Stimulated activated naive CD8-positive, alpha-beta T cell treated with anti-CD3 and anti-CD28 coated beads, Interleukin-15, Interleukin-2, amounts not matched to agents 100 ng/mL and 50 ng/mL, for 24 hours (primary cell): ENCODE measurements around the gene SEM1.
A peak's percentile ranks its signal among the peaks of the same experiment; 100 is the strongest.
"Not testable (repeated sequence)": the region's sequence is repeated elsewhere in the genome, so short reads cannot be mapped to it uniquely, and the experiment has no call there.

Source experiments
- H3K27ac Mint-ChIP-seq: one replicate; pipeline ENCODE4 v1.8.0; 2021; ENCODE audit warnings: mild to moderate bottlenecking, mixed read lengths
- H3K27me3 Mint-ChIP-seq: one replicate; pipeline ENCODE4 v1.8.0; 2021; ENCODE audit warnings: mixed read lengths
- H3K36me3 Mint-ChIP-seq: one replicate; pipeline ENCODE4 v1.8.0; 2021; ENCODE audit warnings: low read depth, mixed read lengths
- H3K4me1 Mint-ChIP-seq: one replicate; pipeline ENCODE4 v1.8.0; 2021; ENCODE audit warnings: low read depth, mixed read lengths
- H3K4me3 Mint-ChIP-seq: one replicate; pipeline ENCODE4 v1.8.0; 2021; ENCODE audit warnings: mild to moderate bottlenecking, mixed read lengths
- H3K9me3 Mint-ChIP-seq: one replicate; pipeline ENCODE4 v1.8.0; 2021; ENCODE audit warnings: mixed read lengths

Gene SEM1

DNA sequence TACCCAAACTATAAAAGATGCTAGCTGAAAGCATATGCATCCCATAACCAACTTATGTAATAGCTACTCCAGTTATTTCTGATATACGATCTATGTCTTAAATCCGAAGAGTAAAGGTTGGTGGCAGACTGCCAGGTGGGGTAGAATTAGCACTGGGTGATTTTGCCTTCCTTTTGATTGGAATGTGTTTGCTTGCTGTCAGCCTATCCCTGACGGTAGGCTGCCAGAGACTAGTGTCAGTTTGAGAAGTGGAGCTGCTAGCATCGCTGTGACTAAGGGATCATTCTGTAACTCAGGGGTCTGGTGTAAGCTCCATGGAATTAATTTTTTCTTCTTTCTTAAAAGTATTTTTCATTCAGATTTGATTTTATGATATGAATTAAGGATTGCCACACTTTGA lies 9.5 kb upstream of the SEM1 start:
- Mint-ChIP-seq H3K27me3 (peaks cover 60% of the 10 kb centered on the region), H3K27ac (no peak overlapping the region), H3K36me3 (no peaks in the 10 kb centered on the region), H3K9me3 (no peaks in the 10 kb centered on the region), H3K4me1 (no peaks in the 10 kb centered on the region), H3K4me3 (no peak overlapping the region)

DNA sequence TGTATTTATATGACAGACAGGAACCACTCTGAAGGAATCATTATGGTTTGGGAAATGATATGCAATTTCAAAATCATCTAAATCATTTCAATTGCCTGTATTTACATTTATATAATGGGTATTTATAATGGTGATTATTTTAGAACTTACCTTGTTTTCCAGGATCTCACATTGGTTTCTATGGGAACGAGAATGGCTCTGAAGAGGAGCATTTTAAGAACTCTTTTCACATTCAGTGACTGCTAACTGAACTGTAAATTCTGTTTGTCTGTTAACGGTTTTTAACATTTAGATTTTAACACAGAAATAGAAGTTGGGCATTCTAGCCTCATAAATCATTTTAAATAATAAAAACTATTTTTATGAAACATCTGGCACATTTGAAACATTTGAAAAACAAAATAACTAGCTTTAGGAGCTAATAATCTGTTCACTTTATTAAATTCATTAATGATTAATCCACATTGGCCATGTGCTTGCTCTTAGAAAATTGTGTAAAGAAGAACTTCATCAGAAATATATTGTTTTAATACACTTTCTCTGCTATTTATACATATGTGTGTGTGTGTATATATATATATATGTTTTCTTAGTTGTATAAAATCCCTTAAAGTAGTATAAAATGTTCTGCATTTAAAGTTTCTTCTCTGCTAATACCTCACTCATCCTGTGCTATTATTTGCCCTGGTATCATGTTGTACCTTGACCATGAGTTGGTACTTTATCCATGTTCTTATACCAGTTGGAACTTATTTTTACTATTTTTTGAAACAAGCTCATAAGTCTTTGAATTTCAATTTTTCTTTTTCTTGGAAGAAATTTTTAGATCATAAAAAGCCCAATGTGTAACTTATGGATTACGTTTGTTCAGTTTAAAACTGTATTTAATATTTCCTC lies 8.7 kb upstream of the SEM1 start:
- peaks cover 4% of the 10 kb centered on the region for H3K9me3 Mint-ChIP-seq
- no peak overlapping the region for H3K27ac Mint-ChIP-seq
- H3K36me3 Mint-ChIP-seq = no peaks in the 10 kb centered on the region
- H3K27me3 Mint-ChIP-seq = peaks cover 56% of the 10 kb centered on the region
- no peaks in the 10 kb centered on the region for H3K4me1 Mint-ChIP-seq
- H3K4me3 Mint-ChIP-seq = no peak overlapping the region

DNA sequence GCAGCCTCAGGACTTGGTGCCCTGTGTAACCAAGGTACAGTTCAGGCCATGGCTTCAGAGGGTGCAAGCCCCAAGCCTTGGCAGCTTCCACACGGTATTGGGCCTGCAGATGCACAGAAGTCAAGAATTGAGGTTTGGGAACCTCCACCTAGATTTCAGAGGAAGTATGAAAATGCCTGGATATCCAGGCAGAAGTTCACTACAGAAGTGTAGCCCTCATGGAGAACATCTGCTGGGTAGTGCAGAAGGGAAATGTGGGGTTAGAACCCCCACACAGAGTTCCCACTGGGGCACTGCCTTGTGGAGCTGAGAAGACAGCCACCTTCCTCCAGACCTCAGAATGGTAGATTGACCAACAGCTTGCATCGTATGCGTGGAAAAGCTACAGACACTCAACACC lies 3.4 kb upstream of the SEM1 start:
- H3K36me3 Mint-ChIP-seq = peaks cover 6% of the 10 kb centered on the region
- H3K27ac Mint-ChIP-seq = no peak overlapping the region
- no peak overlapping the region for H3K4me3 Mint-ChIP-seq
- peaks cover 11% of the 10 kb centered on the region for H3K4me1 Mint-ChIP-seq
- peaks cover 26% of the 10 kb centered on the region for H3K27me3 Mint-ChIP-seq
- H3K9me3 Mint-ChIP-seq = peaks cover 18% of the 10 kb centered on the region

GRCh38 chr7:96710544-96710943 lies 898 bp upstream of the SEM1 start:
- peaks cover 31% of the 10 kb centered on the region for H3K4me1 Mint-ChIP-seq
- peaks cover 5% of the 10 kb centered on the region for H3K27me3 Mint-ChIP-seq
- no peak overlapping the region for H3K27ac Mint-ChIP-seq
- H3K36me3 Mint-ChIP-seq = peaks cover 24% of the 10 kb centered on the region
- H3K9me3 Mint-ChIP-seq = peaks cover 18% of the 10 kb centered on the region
- peak overlapping the region; percentile 97 for H3K4me3 Mint-ChIP-seq

DNA sequence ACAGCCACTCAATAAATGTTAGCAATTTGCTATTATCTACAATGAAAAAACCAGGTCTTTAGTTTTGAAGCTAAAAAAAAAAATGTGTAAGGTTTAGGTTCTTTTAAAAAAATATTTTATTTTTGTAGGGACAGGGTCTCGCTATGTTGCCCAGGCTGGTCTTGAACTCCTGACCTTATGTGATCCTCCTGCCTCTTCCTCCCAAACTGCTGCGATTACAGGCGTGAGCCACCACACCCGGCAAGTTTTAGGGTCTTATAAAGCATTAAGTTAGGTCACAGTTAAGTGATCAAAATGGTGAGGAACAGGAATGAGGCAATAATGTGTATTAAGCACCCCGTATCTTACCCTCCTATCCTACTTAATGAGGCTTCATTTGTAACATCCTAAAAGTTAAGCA lies 774 bp downstream of the SEM1 start:
- Mint-ChIP-seq H3K27ac (peak overlapping the region; percentile 97), H3K36me3 (peaks cover 32% of the 10 kb centered on the region), H3K4me3 (peak overlapping the region; percentile 97), H3K9me3 (peaks cover 18% of the 10 kb centered on the region), H3K27me3 (no peaks in the 10 kb centered on the region), H3K4me1 (peaks cover 41% of the 10 kb centered on the region)

DNA sequence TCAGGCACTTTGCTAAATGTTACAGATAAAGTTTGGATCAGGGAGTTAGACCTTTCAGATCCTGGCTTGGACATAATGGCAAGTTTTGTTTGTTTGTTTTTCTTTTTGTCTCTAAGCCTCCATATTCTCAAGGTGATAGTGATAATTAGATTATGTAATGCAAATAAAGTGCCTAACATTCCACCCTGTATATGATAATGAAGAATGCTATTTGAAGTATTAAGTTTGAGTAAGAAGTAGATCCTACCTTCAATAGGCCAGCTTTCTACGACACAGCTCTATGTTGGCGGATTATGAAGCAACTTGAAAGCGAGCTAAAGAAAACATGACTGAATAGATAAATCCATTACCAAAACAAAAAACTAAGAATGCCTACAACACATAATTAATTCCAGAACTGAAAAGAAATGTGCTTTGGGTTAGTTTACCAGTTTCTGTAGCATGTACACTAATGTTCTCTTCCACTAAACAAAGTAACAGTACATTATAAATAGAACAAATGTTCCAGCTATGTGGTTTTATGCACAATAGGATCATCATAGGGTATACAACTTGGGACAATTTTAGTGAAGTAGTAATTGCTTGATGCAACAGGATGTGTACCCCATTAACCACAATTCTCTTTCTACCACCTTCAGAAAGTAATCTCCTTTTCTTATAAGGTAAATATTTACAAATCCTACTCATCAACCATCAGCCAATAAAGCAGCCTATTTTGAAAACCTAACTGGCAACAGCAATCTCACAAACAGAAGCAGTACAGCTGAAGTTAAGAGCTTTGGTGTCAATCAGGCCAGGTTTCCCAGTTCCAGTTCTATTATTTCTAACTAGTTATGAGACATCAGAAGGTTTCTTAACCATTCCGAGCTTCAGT lies 1.5 kb downstream of the SEM1 start:
- peaks cover 46% of the 10 kb centered on the region for H3K4me1 Mint-ChIP-seq
- no peaks in the 10 kb centered on the region for H3K27me3 Mint-ChIP-seq
- H3K27ac Mint-ChIP-seq = no peak overlapping the region
- H3K4me3 Mint-ChIP-seq = peak overlapping the region; percentile 97
- H3K36me3 Mint-ChIP-seq = peaks cover 32% of the 10 kb centered on the region
- peaks cover 13% of the 10 kb centered on the region for H3K9me3 Mint-ChIP-seq

GRCh38 chr7:96701258-96701657 lies 8.4 kb downstream of the SEM1 start:
- Mint-ChIP-seq H3K36me3 (peaks cover 45% of the 10 kb centered on the region), H3K27ac (no peak overlapping the region), H3K4me1 (peaks cover 64% of the 10 kb centered on the region), H3K4me3 (no peak overlapping the region), H3K27me3 (no peaks in the 10 kb centered on the region), H3K9me3 (no peaks in the 10 kb centered on the region)

GRCh38 chr7:96700516-96700915 lies 9.1 kb downstream of the SEM1 start:
- H3K27ac Mint-ChIP-seq = no peak overlapping the region

GRCh38 chr7:96699219-96699871 lies 10.3 kb downstream of the SEM1 start:
- no peak overlapping the region for H3K27ac Mint-ChIP-seq
- H3K27me3 Mint-ChIP-seq = no peaks in the 10 kb centered on the region
- H3K9me3 Mint-ChIP-seq = no peaks in the 10 kb centered on the region
- peaks cover 39% of the 10 kb centered on the region for H3K36me3 Mint-ChIP-seq
- no peak overlapping the region for H3K4me3 Mint-ChIP-seq
- peaks cover 62% of the 10 kb centered on the region for H3K4me1 Mint-ChIP-seq

More at GRCh38 chr7:96700516-96700915, 9.1 kb downstream of the SEM1 start:
- H3K4me3 Mint-ChIP-seq = no peak overlapping the region
- no peaks in the 10 kb centered on the region for H3K27me3 Mint-ChIP-seq
- peaks cover 40% of the 10 kb centered on the region for H3K36me3 Mint-ChIP-seq
- no peaks in the 10 kb centered on the region for H3K9me3 Mint-ChIP-seq
- peaks cover 64% of the 10 kb centered on the region for H3K4me1 Mint-ChIP-seq

DNA sequence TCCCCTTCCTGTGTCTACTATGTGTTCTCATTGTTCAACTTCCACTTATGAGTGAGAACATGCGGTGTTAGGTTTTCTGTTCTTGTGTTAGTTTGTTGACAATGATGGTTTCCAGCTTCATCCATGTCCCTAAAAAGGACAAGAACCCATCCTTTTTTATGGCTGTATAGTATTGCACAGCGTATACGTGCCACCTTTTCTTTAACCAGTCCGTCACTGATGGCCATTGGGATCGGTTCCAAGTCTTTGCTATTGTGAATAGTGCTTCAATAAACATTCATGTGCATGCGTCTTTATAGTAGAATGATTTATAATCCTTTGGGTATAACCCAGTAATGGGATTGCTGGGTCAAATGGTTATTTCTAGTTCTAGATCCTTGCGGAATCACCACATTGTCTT lies 11.2 kb downstream of the SEM1 start:
- H3K27ac Mint-ChIP-seq = not testable (repeated sequence)
- H3K36me3 Mint-ChIP-seq = peaks cover 46% of the 10 kb centered on the region

GRCh38 chr7:96697822-96698221 lies 11.8 kb downstream of the SEM1 start:
- Mint-ChIP-seq H3K9me3 (no peaks in the 10 kb centered on the region), H3K4me3 (no peak overlapping the region), H3K36me3 (peaks cover 49% of the 10 kb centered on the region), H3K27me3 (no peaks in the 10 kb centered on the region), H3K4me1 (peaks cover 55% of the 10 kb centered on the region), H3K27ac (no peak overlapping the region)

More for the DNA sequence above, 11.2 kb downstream of the SEM1 start:
- peaks cover 56% of the 10 kb centered on the region for H3K4me1 Mint-ChIP-seq
- H3K27me3 Mint-ChIP-seq, H3K4me3 Mint-ChIP-seq, H3K9me3 Mint-ChIP-seq: not testable (repeated sequence)

GRCh38 chr7:96695581-96695980 lies 14.1 kb downstream of the SEM1 start:
- Mint-ChIP-seq H3K36me3 (peaks cover 55% of the 10 kb centered on the region), H3K9me3 (no peaks in the 10 kb centered on the region), H3K27me3 (no peaks in the 10 kb centered on the region), H3K27ac (no peak overlapping the region), H3K4me3 (no peak overlapping the region), H3K4me1 (peaks cover 47% of the 10 kb centered on the region)

GRCh38 chr7:96694082-96694481 lies 15.6 kb downstream of the SEM1 start:
- Mint-ChIP-seq H3K27me3 (no peaks in the 10 kb centered on the region), H3K27ac (no peak overlapping the region), H3K9me3 (no peaks in the 10 kb centered on the region), H3K36me3 (peaks cover 56% of the 10 kb centered on the region), H3K4me3 (no peak overlapping the region), H3K4me1 (peaks cover 35% of the 10 kb centered on the region)

DNA sequence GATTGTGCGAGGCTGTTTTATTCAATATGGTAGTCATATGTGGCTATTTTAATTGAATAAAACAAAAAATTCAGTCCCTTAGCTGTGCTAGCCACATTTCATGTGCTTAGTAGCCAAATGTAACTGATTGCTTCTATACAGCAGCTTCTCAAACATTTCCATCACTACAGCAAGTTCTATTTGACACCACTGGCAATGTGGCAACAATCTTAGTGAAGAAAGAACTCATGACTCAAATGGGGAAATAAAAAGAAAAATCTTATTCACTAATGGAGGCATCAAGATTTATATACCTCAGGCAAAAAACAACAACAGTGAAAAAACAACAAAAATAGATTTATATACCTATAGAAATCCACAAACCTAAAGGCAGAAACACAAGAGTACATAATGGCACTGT lies 17.9 kb downstream of the SEM1 start:
- H3K9me3 Mint-ChIP-seq = peaks cover 4% of the 10 kb centered on the region
- peaks cover 23% of the 10 kb centered on the region for H3K4me1 Mint-ChIP-seq
- H3K27me3 Mint-ChIP-seq = no peaks in the 10 kb centered on the region
- H3K36me3 Mint-ChIP-seq = peaks cover 59% of the 10 kb centered on the region
- no peak overlapping the region for H3K4me3 Mint-ChIP-seq
- no peak overlapping the region for H3K27ac Mint-ChIP-seq

DNA sequence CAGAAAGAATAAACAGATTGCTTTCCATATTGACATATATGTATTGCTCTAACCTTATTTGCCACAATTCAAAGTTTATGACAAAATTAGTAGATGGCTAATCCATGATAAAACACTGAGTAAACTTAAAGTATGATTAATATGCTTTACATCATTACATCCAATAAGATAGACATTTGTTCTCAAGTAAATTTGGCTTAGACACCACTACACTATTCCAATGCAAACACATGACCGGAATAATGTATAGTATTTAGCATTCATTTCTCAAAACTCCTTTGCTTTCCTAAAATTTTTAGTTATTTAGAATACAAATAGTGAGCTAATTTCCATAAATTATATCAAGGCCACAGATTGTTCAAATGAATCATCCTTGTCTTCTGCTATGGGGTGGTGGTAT lies 20.2 kb downstream of the SEM1 start:
- Mint-ChIP-seq H3K27me3 (no peaks in the 10 kb centered on the region), H3K4me3 (no peak overlapping the region), H3K9me3 (peaks cover 9% of the 10 kb centered on the region), H3K27ac (no peak overlapping the region), H3K36me3 (peaks cover 75% of the 10 kb centered on the region), H3K4me1 (peaks cover 34% of the 10 kb centered on the region)
